ENCODE measurements around the gene FMN1. TPM values are rescaled to one million over a fixed set of nuclear protein-coding genes. Genes with fewer than 3 reads are reported as not detected.

Gene FMN1
- total and polyA plus RNA-seq, 7 donors: 3.0 to 19.9 (median 6.7) TPM

DNA sequence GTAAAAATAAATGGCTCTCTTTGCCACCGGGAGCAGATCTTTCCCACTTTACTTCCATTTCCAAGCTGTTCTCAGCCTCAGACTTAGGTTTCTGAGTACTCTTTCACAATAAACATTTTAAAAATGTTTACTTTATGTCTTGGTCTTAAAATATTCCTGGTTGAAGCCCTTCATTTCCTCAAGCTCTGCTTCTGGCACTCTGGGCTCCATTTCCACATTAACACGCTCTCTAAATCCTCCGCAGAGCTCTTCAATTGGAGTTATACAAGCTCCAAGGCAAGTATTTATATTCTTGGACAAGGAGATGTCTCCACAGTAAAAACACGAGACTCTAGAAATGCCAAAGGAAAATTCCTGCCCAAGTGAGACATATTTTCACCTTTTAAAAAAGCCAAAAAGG, 307.4 kb downstream of the FMN1 start:
- Histone ChIP-seq H3K36me3 (no peaks in the 10 kb centered on the region), H3K27ac (peak overlapping the region in 3 of 4 donors; percentile 46 to 80 (median 67)), H3K4me1 (peaks cover 0 to 73% (median 55%) of the 10 kb centered on the region in 4 donors), H3K27me3 (no peaks in the 10 kb centered on the region), H3K9me3 (peaks cover 0 to 4% (median 0%) of the 10 kb centered on the region in 4 donors), H3K4me3 (no peak overlapping the region)
- intact Hi-C loops (cut with DNase I): no loop called here
- TF ChIP-seq POLR2A (IDR thresholded peaks at IDR 0.05) (no peak), POLR2AphosphoS5 (IDR thresholded peaks at IDR 0.05) (peak; percentile 14 to 54 (median 19)), EP300 (IDR thresholded peaks at IDR 0.05) (peak in 1 of 4 donors; percentile 59)
- TF ChIP-seq, protein P1, sequence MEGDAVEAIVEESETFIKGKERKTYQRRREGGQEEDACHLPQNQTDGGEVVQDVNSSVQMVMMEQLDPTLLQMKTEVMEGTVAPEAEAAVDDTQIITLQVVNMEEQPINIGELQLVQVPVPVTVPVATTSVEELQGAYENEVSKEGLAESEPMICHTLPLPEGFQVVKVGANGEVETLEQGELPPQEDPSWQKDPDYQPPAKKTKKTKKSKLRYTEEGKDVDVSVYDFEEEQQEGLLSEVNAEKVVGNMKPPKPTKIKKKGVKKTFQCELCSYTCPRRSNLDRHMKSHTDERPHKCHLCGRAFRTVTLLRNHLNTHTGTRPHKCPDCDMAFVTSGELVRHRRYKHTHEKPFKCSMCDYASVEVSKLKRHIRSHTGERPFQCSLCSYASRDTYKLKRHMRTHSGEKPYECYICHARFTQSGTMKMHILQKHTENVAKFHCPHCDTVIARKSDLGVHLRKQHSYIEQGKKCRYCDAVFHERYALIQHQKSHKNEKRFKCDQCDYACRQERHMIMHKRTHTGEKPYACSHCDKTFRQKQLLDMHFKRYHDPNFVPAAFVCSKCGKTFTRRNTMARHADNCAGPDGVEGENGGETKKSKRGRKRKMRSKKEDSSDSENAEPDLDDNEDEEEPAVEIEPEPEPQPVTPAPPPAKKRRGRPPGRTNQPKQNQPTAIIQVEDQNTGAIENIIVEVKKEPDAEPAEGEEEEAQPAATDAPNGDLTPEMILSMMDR (IDR thresholded peaks at IDR 0.05): no peak
- DNase-seq: no peak
- WGBS, 2 donors: 78 to 89% methylated on average over 4 of the region's 4 CpGs

DNA sequence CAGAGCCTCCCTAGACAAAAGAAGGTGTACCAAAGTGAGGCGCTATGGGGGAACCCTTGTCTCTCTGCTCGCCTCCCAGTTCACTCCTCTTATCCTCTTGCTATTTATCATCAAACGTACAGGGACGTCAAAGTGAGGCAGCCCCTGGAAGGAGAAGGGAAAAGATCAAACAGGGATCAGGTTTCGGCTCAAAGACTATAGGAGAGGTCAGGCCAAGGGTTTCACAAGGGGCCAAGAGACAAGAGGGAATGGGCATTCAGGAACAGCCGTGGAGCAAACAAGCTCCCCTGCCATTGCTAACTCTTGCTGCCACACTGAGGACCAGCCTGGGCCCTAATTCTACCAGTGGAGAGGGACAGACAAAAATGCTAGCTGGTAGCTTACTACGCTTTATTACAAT, 308.1 kb downstream of the FMN1 start:
- H3K4me3 ChIP-seq: no peak overlapping the region
- intact Hi-C loops (cut with DNase I): no loop called here
- WGBS, 2 donors: 92 to 95% methylated on average over 7 of the region's 7 CpGs
- H3K27ac ChIP-seq: peak overlapping the region in 3 of 4 donors; percentile 46 to 80 (median 67)
- no peaks in the 10 kb centered on the region for H3K36me3 ChIP-seq
- no peak for TF ChIP-seq POLR2AphosphoS5 (IDR thresholded peaks at IDR 0.05)
- TF ChIP-seq, protein P1 (IDR thresholded peaks at IDR 0.05): no peak
- TF ChIP-seq EP300 (IDR thresholded peaks at IDR 0.05): no peak
- TF ChIP-seq POLR2A (IDR thresholded peaks at IDR 0.05): no peak
- DNase-seq: no peak
- peaks cover 0 to 4% (median 0%) of the 10 kb centered on the region in 4 donors for H3K9me3 ChIP-seq
- no peaks in the 10 kb centered on the region for H3K27me3 ChIP-seq
- peaks cover 0 to 78% (median 58%) of the 10 kb centered on the region in 4 donors for H3K4me1 ChIP-seq

DNA sequence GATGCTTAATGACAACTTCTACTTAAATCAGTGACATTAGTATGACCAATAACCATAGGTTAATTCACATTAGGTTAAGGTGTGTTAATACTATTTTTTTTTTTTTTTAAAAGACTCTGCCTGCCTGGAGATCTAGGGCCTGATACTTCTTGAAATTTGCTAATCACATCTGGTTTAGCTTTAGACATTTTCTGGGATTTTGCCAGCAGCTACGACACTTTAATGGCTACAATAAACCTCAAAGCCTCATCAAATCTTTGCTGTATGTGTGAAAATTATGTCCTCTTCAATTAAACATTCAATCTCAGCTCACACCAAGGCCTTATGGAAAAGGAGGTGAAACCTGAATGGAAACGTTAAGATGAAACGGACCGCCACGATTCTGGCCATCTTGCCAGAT, 308.8 kb downstream of the FMN1 start:
- TF ChIP-seq, protein P1 (IDR thresholded peaks at IDR 0.05): no peak
- no peak for TF ChIP-seq POLR2AphosphoS5 (IDR thresholded peaks at IDR 0.05)
- no peak for DNase-seq
- Histone ChIP-seq H3K36me3 (no peaks in the 10 kb centered on the region), H3K27me3 (no peaks in the 10 kb centered on the region), H3K4me3 (no peak overlapping the region), H3K9me3 (no peaks in the 10 kb centered on the region), H3K4me1 (peaks cover 0 to 78% (median 58%) of the 10 kb centered on the region in 4 donors), H3K27ac (peak overlapping the region in 2 of 4 donors; percentile 67 to 80)
- intact Hi-C loops (cut with DNase I): no loop called here
- WGBS, 2 donors: 73 to 79% methylated on average over 5 of the region's 5 CpGs

DNA sequence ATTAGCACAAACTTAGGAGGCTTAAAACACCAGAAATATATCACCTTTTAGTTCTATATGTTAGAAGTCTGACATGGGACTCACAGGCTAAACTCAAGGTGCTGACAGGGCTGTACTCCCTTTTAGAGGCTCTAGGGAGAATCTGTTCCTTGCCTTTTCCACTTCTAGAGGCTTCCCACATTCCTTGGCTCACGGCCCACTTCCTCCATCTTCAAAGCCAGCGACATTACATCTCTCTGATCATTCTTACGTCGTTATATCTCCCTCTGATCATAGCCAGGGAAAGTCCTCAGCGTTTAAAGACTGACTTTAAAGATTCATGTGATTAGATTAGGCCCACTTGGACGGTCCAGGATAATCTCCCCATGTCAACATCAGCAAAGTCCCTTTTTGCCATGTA, 310.4 kb downstream of the FMN1 start:
- no peak overlapping the region for H3K4me3 ChIP-seq
- no peaks in the 10 kb centered on the region for H3K9me3 ChIP-seq
- H3K36me3 ChIP-seq: no peaks in the 10 kb centered on the region
- peak overlapping the region in 2 of 4 donors; percentile 4 to 80 for H3K27ac ChIP-seq
- intact Hi-C loops (cut with DNase I): no loop called here
- no peaks in the 10 kb centered on the region for H3K27me3 ChIP-seq
- 57 to 71% methylated on average over 6 of the region's 6 CpGs for WGBS, 2 donors
- TF ChIP-seq POLR2A (IDR thresholded peaks at IDR 0.05) (no peak), POLR2AphosphoS5 (IDR thresholded peaks at IDR 0.05) (no peak)
- peaks cover 0 to 83% (median 60%) of the 10 kb centered on the region in 4 donors for H3K4me1 ChIP-seq
- no peak for DNase-seq

DNA sequence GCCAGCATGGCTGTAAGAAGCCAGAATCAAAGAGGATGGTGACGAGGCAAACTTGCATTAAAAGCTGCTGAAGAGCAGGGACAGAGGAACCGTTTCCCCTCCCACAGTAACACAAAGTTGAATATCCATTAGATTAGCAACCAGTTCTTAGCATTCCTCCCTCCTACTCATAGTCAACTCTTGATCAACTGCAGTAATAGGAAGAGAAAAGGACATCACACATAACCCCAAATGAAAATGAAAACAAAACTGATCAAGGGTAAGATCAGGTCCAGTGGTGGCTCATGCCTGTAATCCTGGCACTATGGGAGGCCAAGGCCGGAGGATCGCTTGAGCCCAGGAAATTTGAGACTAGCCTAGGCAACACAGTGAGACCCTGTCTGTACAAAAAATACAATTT, 311.6 kb downstream of the FMN1 start:
- Histone ChIP-seq H3K27ac (peak overlapping the region in 1 of 4 donors; percentile 19), H3K4me1 (peaks cover 0 to 84% (median 57%) of the 10 kb centered on the region in 4 donors), H3K9me3 (no peaks in the 10 kb centered on the region), H3K36me3 (no peaks in the 10 kb centered on the region), H3K27me3 (no peaks in the 10 kb centered on the region), H3K4me3 (no peak overlapping the region)
- WGBS, 2 donors: 61 to 78% methylated on average over 4 of the region's 4 CpGs
- no peak for DNase-seq
- TF ChIP-seq, protein P1 (IDR thresholded peaks at IDR 0.05): no peak
- no peak for TF ChIP-seq EP300 (IDR thresholded peaks at IDR 0.05)
- TF ChIP-seq POLR2A (IDR thresholded peaks at IDR 0.05): no peak
- no peak for TF ChIP-seq POLR2AphosphoS5 (IDR thresholded peaks at IDR 0.05)
- intact Hi-C loops (cut with DNase I): no loop called here
